ENCODE data around the gene TMPRSS9. TPM values are rescaled to one million over a fixed set of nuclear protein-coding genes. Genes with fewer than 3 reads are reported as not detected.

The TMPRSS9 gene
- total RNA-seq, 1 experiment from 2014 or later, result 0.57 TPM

- TF ChIP-seq ZNF281 (CRISPR knock-in tag; IDR thresholded peaks at IDR 0.05) (peak; percentile 61; the same call in 1 of the 2 replicates), ZNF512 (CRISPR knock-in tag; IDR thresholded peaks at IDR 0.05; ENCODE audit: borderline replicate concordance) (no peak), E2F4 (CRISPR knock-in tag; IDR thresholded peaks at IDR 0.05; ENCODE audit: borderline replicate concordance, low read depth) (0 out of 2 replicates have a peak, but pooled peaks have one; percentile 13), E2F1 (CRISPR knock-in tag; IDR thresholded peaks at IDR 0.05) (peak; percentile 81; the same call in 1 of the 2 replicates), MXD4 (CRISPR knock-in tag; IDR thresholded peaks at IDR 0.05; ENCODE audit: borderline replicate concordance) (no peak)
Measured at GRCh38 chr19:2426611-2427428, 66.8 kb downstream of the TMPRSS9 start (continued).

- peak within 1 kb of the TSS; percentile 97 for H3K27ac Mint-ChIP-seq
- POLR2A ChIA-PET, result interaction anchor here (0.6 to 2.4 kb wide), 12 partner anchors 25 to 1113 kb away, joined by 3 to 14 read pairs (median 4); partner anchors contain the start of genes GADD45B, LMNB2 and LSM7
- H3K9me3 Mint-ChIP-seq, result no peaks in the 10 kb centered on the region
- CTCF ChIA-PET, result interaction anchor here (0.6 to 3.0 kb wide), 15 partner anchors 11 to 1142 kb away, joined by 3 to 19 read pairs (median 5); partner anchors contain the start of genes GADD45B and LMNB2
- peak; percentile 50 for ATAC-seq
- H3K27me3 Mint-ChIP-seq (ENCODE audit: low read depth), result no peaks in the 10 kb centered on the region
- DNase-seq (ENCODE audit: low spot score), result peak; percentile 97
- peaks cover 11% of the 10 kb centered on the region for H3K36me3 Mint-ChIP-seq
- H3K4me3 Mint-ChIP-seq, result peak within 1 kb of the TSS; percentile 88
- H3K4me1 Mint-ChIP-seq, result peaks cover 27% of the 10 kb centered on the region
- TF ChIP-seq PRRX2 (CRISPR knock-in tag; IDR thresholded peaks at IDR 0.05) (peak; percentile 71; the same call in 1 of the 2 replicates), ATF2 (CRISPR knock-in tag; IDR thresholded peaks at IDR 0.05; ENCODE audit: borderline replicate concordance, low read depth) (no peak), CDX4 (CRISPR knock-in tag; IDR thresholded peaks at IDR 0.05; ENCODE audit: borderline replicate concordance) (no peak), ZNF532 (CRISPR knock-in tag; IDR thresholded peaks at IDR 0.05; ENCODE audit: borderline replicate concordance) (no peak), E2F1 (CRISPR knock-in tag; IDR thresholded peaks at IDR 0.05) (no peak), ATF6 (CRISPR knock-in tag; IDR thresholded peaks at IDR 0.05) (no peak), EMX1 (CRISPR knock-in tag; IDR thresholded peaks at IDR 0.05) (no peak; the same call in 1 of the 2 replicates), ESRRA (CRISPR knock-in tag; IDR thresholded peaks at IDR 0.05; ENCODE audit: borderline replicate concordance) (no peak; the same call in 1 of the 2 replicates), JAZF1 (CRISPR knock-in tag; IDR thresholded peaks at IDR 0.05) (no peak)
Measured at GRCh38 chr19:2427429-2428320, 67.6 kb downstream of the TMPRSS9 start, which contains the start of gene TIMM13. TIMM13 (minus strand) TSS chr19:2427586; CDS start chr19:2427533, 53 bp downstream.

Data from WTC11 (cell line).